ENCODE measurements around the gene OPRPN.

DNA sequence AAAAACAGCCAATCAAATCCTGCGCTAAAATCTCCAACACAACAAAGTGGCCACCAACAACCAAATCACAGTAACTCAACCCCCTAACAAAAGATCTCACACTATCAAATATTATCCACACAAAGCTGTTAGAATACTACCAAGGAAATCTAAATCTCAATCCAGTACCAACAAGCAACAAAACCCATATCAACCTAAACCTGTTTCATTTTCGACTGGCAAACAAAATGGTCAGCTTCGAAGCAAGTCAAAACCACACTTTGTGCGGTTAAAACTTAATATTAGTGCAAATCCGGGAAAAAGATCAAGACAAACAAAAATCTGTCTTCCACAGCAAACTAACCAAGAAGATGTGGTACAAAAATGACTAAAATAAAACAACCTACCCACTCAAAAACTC, 45.6 kb downstream of the OPRPN start:
- TF ChIP-seq TAF1 (conservative IDR thresholded peaks at IDR 0.05) (no peak), FOXA1 (IDR thresholded peaks at IDR 0.05) (no peak), GABPA (IDR thresholded peaks at IDR 0.05 in 1 of 2, conservative IDR thresholded peaks at IDR 0.05 in 1 of 2) (no peak), ZBTB33 (IDR thresholded peaks at IDR 0.05) (no peak), HNF4G (IDR thresholded peaks at IDR 0.05) (no peak), YY1 (IDR thresholded peaks at IDR 0.05) (no peak), RAD21 (IDR thresholded peaks at IDR 0.05) (no peak), RXRA (IDR thresholded peaks at IDR 0.05) (no peak), JUND (IDR thresholded peaks at IDR 0.05) (no peak), REST (IDR thresholded peaks at IDR 0.05) (no peak)
- TF ChIP-seq, protein P1, sequence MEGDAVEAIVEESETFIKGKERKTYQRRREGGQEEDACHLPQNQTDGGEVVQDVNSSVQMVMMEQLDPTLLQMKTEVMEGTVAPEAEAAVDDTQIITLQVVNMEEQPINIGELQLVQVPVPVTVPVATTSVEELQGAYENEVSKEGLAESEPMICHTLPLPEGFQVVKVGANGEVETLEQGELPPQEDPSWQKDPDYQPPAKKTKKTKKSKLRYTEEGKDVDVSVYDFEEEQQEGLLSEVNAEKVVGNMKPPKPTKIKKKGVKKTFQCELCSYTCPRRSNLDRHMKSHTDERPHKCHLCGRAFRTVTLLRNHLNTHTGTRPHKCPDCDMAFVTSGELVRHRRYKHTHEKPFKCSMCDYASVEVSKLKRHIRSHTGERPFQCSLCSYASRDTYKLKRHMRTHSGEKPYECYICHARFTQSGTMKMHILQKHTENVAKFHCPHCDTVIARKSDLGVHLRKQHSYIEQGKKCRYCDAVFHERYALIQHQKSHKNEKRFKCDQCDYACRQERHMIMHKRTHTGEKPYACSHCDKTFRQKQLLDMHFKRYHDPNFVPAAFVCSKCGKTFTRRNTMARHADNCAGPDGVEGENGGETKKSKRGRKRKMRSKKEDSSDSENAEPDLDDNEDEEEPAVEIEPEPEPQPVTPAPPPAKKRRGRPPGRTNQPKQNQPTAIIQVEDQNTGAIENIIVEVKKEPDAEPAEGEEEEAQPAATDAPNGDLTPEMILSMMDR (IDR thresholded peaks at IDR 0.05; ENCODE audit: low read depth, low read length, missing input control) = no peak
- TF ChIP-seq, protein P2, sequence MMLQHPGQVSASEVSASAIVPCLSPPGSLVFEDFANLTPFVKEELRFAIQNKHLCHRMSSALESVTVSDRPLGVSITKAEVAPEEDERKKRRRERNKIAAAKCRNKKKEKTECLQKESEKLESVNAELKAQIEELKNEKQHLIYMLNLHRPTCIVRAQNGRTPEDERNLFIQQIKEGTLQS (IDR thresholded peaks at IDR 0.05) = no peak
- TF ChIP-seq, protein P3, sequence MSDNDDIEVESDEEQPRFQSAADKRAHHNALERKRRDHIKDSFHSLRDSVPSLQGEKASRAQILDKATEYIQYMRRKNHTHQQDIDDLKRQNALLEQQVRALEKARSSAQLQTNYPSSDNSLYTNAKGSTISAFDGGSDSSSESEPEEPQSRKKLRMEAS (IDR thresholded peaks at IDR 0.05) = no peak
